GM08714 (cell line): ENCODE data around the gene USP49.
"Not testable (repeated sequence)": the region's sequence is repeated elsewhere in the genome, so short reads cannot be mapped to it uniquely, and the experiment has no call there.

ENCODE experiments used
- H3K4me3 ChIP-seq: fragments of 200-500 bp; sonication (Bioruptor generic); 2 replicates; pipeline ENCODE4 v1.5.1; 2014; ENCODE audit warnings: mild to moderate bottlenecking, low read length, inconsistent platforms
- ZNF274 ChIP-seq: IDR thresholded peaks from 2 replicates; pipeline ENCODE4 v1.6.1; 2012; ENCODE audit warnings: mild to moderate bottlenecking, low read depth, low read length

Gene USP49

GRCh38 chr6:41778895-41779294 lies 116.3 kb downstream of the USP49 start:
- TF ChIP-seq ZNF274 = no peak
- peak overlapping the region; percentile 70; the same call in 1 of the 2 replicates for H3K4me3 ChIP-seq

GRCh38 chr6:41777551-41778285 lies 117.5 kb downstream of the USP49 start:
- TF ChIP-seq ZNF274 = no peak
- H3K4me3 ChIP-seq = no peak overlapping the region

DNA sequence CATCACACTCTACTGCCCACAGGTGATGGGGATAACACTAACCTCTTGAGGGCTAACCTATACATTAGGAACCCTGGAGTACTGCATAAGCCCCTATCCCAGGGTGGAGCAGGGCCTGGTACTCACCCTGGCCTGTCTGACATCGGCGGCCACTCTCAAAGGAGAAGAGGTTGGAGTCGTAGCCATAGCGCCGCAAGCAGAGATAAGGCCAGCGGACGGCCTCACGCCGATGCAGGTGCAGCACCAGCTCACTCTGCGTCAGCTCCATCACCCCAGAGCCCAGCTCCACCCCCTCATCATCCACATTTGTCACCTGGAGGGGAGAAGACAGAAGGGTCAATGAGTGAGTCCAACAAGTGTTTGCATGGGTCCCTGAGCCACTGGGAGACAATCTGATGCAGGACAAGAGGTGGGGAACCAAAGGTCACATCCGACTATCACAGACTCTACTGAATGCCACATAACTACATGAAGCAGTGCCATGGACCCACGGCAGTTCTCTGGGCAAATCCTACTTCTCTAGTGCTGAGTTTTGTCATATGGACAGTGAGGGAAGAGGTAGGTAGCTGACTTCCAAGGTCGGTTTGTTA lies 119.8 kb downstream of the USP49 start:
- TF ChIP-seq ZNF274 = no peak
- no peak overlapping the region for H3K4me3 ChIP-seq

DNA sequence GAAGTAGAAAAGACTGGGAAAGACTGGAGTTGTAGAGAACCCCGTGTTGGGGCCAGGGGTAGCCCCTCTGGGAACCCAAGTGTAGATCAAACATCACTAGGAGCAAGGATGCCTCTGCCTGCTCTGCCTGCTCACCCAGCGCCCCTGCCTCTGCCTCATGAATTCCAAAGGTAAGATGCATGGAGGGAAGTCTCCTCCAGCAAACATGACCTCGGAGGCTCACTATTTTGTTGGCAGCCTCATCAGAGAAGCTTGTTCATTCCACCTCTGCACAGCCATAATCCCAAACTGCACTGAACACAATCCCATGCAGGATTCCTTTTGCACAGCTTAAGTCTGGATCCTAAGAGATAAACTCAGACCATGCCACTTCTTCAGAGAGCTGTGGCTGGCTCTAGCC lies 120.3 kb downstream of the USP49 start:
- TF ChIP-seq ZNF274 = no peak
- H3K4me3 ChIP-seq = no peak overlapping the region

DNA sequence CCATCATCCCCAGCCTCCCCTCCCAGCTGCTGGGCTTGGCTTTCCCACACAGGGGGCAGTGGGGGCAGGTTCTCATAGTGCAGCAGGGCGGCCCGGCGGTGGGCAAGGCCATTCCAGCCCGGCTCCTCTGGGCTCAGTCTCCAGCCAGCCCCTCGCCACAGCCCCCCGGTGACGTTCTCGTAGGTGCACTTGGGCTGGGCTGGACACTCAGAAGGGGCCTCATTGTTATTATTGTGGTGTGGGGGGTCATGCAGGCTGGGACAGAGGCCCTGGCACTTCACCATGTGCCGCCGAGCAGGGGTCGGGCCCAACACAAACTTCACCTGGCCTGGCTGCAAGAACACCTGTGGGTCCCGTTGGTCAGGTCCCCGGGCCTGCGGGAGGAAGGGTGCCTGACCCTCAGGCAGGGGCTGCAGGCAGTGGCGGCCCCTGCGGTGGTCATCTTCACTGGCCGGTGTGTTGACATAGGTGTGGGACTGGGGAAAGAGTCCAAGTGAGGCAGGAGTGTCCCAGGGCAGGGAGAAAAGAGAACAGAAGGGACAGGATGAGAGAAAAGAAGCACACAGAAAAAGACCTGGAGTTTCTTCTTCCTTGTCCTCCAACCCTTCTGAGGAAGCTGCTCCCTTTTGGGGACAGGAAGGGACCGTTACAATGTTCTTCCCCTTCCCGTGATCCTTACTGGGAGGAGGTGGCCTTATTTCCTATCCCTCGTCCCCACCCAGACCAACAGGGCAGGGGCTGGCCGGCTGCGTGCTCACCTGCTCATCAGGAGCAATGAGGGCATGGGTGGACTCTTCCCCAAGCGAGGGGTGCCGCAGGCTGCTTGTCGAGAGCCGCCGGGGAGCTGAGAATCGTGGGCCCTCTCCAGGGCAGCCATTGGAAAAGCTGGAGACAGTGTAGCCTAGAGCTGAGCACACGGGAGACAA lies 123.9 kb downstream of the USP49 start:
- no peak for TF ChIP-seq ZNF274
- H3K4me3 ChIP-seq = no peak overlapping the region

DNA sequence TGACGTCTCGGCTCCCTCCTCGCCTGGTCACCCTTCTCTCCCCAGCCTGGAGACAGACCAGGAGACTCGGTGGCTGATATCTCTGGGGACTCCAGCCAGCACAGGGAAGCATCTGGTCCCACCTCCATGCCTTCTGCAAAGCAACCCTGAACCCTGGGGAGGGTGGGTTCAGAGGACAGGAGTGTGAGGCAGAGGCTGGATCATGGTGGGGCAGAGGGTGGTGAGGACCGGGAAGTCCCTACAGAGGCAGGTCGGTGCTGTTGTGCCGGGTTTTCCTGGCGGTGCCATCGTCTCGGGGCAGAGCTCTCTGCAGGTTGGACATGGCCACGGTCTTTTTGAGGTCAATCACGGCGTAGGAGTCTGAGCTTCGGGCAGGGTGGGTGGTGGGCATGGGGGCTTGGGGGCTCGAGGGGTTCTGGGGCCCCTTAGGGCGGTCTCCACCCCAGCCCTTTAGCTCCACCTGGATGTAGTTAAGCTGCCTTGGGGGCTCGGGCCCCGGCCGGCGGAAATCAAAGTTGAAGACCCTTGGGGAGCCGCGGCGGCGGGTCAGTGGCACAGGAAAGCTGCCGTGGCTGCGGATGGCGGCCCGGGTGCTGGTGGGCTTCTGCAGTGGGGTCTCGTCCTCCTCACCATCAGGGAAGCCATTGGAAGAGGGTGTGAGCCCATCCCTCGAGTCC lies 124.7 kb downstream of the USP49 start:
- H3K4me3 ChIP-seq = no peak overlapping the region
- no peak for TF ChIP-seq ZNF274

DNA sequence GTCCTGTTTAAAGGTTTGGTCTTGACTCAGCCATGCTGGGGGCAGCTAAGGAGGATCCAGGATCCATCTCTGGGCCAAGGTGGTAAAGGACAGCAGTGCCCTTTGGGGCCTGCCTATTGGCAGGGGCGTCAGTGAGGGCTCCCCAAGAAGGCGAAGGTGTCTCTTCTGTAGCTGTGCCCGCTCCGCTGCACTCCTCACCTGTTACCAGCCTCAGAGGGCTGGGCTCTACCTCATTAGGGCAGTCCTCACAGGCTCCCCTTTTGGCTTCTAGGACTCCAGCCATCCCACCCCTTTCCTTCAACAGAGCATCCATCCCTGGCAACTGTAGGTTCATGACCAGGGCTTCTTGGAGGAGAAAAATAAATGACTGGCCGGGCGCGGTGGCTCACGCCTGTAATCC lies 125.8 kb downstream of the USP49 start:
- no peak overlapping the region for H3K4me3 ChIP-seq
- no peak for TF ChIP-seq ZNF274

- no peak for TF ChIP-seq ZNF274
- H3K4me3 ChIP-seq = no peak overlapping the region
Observed at GRCh38 chr6:41768545-41769308, 126.4 kb downstream of the USP49 start.

DNA sequence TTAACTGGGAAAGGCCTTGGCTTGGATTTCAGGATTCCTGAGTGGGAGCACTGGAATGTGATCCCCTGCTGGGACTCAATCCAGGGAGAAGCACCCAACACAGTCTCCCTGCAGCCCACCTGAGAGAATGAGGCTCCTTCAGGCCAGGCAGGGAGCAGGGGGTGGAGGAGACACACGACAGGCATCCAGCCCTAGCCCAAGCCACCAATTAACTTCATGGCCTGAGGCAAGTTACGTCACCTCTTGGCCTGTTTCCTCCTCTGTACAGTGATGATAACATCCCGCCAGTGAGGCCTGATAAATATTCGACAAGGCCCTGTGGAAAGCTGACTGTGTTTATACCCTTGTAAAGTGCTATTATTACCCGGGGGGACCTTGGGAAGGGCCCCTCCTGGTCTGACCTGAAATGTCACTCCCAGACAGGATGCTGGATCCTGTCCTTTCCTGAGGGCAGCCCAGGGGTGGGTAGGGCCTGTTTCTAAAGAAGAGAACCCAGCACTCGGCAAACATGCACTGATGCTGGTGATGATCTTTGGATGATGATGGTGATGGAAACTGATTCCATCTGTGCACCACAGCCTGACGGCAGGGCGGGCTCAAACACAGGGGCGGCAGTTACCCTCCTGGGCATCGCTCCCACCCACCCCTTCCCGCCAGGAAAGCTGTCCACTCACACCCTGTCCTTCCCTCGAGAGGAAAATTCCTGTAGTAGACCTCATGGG lies 127.9 kb downstream of the USP49 start:
- TF ChIP-seq ZNF274 = no peak
- H3K4me3 ChIP-seq = no peak overlapping the region

- H3K4me3 ChIP-seq = not testable (repeated sequence)
Observed at GRCh38 chr6:41766043-41766664, 129.0 kb downstream of the USP49 start.

DNA sequence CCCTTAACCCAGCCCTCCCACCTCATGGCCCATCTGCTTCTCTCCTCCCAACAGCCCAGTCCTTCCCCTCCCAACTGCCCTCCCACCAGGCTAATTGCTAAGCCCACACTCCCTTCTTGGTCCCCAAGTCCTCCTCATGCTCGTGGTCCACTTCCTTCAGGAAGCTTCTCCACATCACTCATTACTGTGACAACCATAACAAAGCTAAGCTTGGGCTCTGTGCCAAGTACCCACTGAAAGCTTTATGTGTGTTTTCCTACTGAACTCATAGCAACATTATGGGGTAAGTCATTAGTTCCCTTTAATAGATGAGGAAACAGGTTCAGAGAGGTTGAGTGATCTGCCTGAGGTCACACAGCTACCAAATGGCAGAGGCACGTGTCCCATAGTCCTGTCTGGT lies 131.7 kb downstream of the USP49 start:
- no peak overlapping the region for H3K4me3 ChIP-seq
- TF ChIP-seq ZNF274 = no peak

GRCh38 chr6:41759905-41760579 lies 135.1 kb downstream of the USP49 start:
- H3K4me3 ChIP-seq = no peak overlapping the region
- TF ChIP-seq ZNF274 = no peak
